Measurements from ENCODE around the gene PACRG.

Gene PACRG

DNA sequence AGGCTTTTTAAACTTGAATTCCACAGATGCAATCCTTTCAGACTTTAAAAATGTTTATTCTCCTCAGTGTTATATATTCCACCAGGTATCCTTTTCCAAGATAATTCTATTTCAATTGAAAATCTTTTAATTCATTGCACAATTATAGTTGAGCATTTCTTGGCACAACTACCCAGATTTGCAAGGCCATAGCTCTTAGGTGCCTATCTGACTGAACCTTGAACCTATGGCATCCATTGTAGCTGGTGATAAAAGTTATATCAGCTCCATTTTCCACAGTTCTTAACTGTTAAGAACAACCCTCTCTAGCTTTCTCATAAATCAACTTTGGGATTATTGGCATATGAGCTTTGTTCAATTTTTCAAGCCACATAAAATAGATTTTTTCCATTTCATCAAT, 42.4 kb downstream of the PACRG start:
- no peaks in the 10 kb centered on the region for H3K27me3 Mint-ChIP-seq (ENCODE audit: low read depth, poor library complexity)

DNA sequence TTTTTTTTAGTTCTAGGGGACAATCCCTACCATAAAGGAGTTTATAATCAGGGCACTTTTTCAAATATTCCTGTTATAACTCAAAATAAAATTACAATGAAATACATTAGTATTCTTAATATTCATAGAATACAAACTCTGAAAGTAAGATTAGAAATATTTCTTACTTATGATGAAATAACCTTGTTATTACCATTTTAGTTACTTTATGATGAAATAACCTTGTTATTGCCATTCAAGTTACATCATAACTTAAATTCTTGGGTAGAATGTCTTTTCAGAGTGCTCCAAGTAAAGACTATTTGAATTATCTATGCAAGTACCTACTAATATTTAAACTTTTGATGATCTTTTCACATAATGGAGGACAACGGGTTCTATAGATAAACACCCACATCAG, 43.2 kb downstream of the PACRG start:
- no peak for DNase-seq
- Mint-ChIP-seq H3K4me3 (no peak overlapping the region), H3K4me1 (peaks cover 37% of the 10 kb centered on the region), H3K27me3 (ENCODE audit: low read depth, poor library complexity) (no peaks in the 10 kb centered on the region), H3K36me3 (ENCODE audit: low read depth) (peaks cover 34% of the 10 kb centered on the region), H3K9me3 (peaks cover 35% of the 10 kb centered on the region), H3K27ac (no peak overlapping the region)
- TF ChIP-seq CTCF (IDR thresholded peaks at IDR 0.05): no peak

More for the DNA sequence above, 42.4 kb downstream of the PACRG start:
- Mint-ChIP-seq H3K9me3 (peaks cover 35% of the 10 kb centered on the region), H3K4me1 (peaks cover 44% of the 10 kb centered on the region), H3K4me3 (no peak overlapping the region), H3K27ac (no peak overlapping the region), H3K36me3 (ENCODE audit: low read depth) (peaks cover 34% of the 10 kb centered on the region)
- TF ChIP-seq CTCF (IDR thresholded peaks at IDR 0.05): no peak
- no peak for DNase-seq

GRCh38 chr6:162772466-162772865, 44.7 kb downstream of the PACRG start:
- no peak for DNase-seq
- Mint-ChIP-seq H3K9me3 (peaks cover 28% of the 10 kb centered on the region), H3K4me3 (no peak overlapping the region), H3K27ac (peak overlapping the region; percentile 55), H3K27me3 (ENCODE audit: low read depth, poor library complexity) (peaks cover 3% of the 10 kb centered on the region), H3K36me3 (ENCODE audit: low read depth) (peaks cover 28% of the 10 kb centered on the region), H3K4me1 (peaks cover 37% of the 10 kb centered on the region)
- no peak for TF ChIP-seq CTCF (IDR thresholded peaks at IDR 0.05)

GRCh38 chr6:162773996-162774395, 46.2 kb downstream of the PACRG start:
- peaks cover 17% of the 10 kb centered on the region for H3K36me3 Mint-ChIP-seq (ENCODE audit: low read depth)
- DNase-seq: no peak
- peaks cover 20% of the 10 kb centered on the region for H3K9me3 Mint-ChIP-seq
- peaks cover 3% of the 10 kb centered on the region for H3K27me3 Mint-ChIP-seq (ENCODE audit: low read depth, poor library complexity)
- peaks cover 37% of the 10 kb centered on the region for H3K4me1 Mint-ChIP-seq
- no peak overlapping the region for H3K4me3 Mint-ChIP-seq
- no peak overlapping the region for H3K27ac Mint-ChIP-seq
- TF ChIP-seq CTCF (IDR thresholded peaks at IDR 0.05): no peak

DNA sequence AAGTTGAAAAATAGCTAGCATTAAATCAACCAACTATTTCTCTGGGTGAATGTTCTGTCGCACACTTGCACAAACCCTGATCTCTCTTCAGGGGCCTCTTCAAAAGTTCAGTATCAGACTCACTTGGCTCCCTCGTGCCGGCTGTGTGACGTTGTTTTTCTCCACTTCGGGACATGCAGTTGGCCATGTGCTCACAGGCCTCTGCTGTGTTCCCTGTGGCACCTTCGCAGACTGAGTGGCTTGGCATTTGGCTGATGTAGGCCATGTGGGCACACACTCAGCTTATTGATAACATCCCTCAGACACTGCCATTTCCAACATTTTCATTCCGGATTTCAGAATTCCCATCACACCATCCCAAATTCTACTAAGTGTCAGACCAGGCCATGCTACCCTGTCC, 49.3 kb downstream of the PACRG start:
- H3K36me3 Mint-ChIP-seq (ENCODE audit: low read depth): peaks cover 21% of the 10 kb centered on the region
- peaks cover 26% of the 10 kb centered on the region for H3K4me1 Mint-ChIP-seq
- no peak overlapping the region for H3K27ac Mint-ChIP-seq
- no peak overlapping the region for H3K4me3 Mint-ChIP-seq
- no peak for TF ChIP-seq CTCF (IDR thresholded peaks at IDR 0.05)
- H3K27me3 Mint-ChIP-seq (ENCODE audit: low read depth, poor library complexity): peaks cover 3% of the 10 kb centered on the region
- DNase-seq: no peak
- H3K9me3 Mint-ChIP-seq: peaks cover 41% of the 10 kb centered on the region

DNA sequence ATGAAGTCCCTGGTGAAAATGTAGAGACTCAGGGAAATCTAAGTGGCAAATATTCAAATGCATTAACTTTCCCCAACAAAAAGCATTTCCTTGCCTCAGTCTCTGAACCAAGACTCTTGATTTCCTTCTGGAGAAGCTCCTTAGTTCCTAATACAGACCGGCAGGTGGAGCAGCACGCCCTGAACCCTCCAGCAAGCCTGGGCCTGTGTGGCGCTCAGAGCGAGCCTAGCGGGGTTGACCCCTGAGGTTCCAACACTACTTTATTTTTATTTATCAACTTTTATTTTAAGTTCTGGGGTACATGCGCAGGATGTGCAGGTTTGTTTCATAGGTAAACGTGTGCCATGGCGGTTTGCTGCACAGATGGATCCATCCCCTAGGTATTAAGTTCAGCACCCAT, 50.8 kb downstream of the PACRG start:
- Mint-ChIP-seq H3K27me3 (ENCODE audit: low read depth, poor library complexity) (peaks cover 3% of the 10 kb centered on the region), H3K4me1 (peaks cover 15% of the 10 kb centered on the region)
- no peak for TF ChIP-seq CTCF (IDR thresholded peaks at IDR 0.05)

More for the DNA sequence above, 50.8 kb downstream of the PACRG start:
- no peak for DNase-seq
- Mint-ChIP-seq H3K4me3 (no peak overlapping the region), H3K36me3 (ENCODE audit: low read depth) (peaks cover 12% of the 10 kb centered on the region), H3K27ac (no peak overlapping the region), H3K9me3 (peaks cover 35% of the 10 kb centered on the region)

Measured in nephron progenitor cell (in vitro differentiated cells).